Central memory CD8-positive, alpha-beta T cell (primary cell): ENCODE results near the gene F13B.
A peak's percentile ranks its signal among the peaks of the same experiment; 100 is the strongest.

ENCODE experiments used
- ATAC-seq: fragments of 150-1000 bp; cut with Tn5 transposase; replicated peaks from 2 replicates; pipeline ENCODE4 v1.10.0; 2022; ENCODE audit warnings: mild to moderate bottlenecking, moderate FRiP score, moderate number of reproducible peaks; ENCODE audit not compliant: poor library complexity, severe bottlenecking; ENCODE audit errors: extremely low read depth
- DNase-seq, 2 donors: peaks; one replicate each; pipeline ENCODE4 v3.0.0; 2021; ENCODE audit warnings: low spot score in 2 of 2
- H3K27ac Mint-ChIP-seq: one replicate; pipeline ENCODE4 v1.8.0; 2022; ENCODE audit warnings: low read depth, mild to moderate bottlenecking, moderate library complexity, mixed read lengths
- H3K27me3 Mint-ChIP-seq: one replicate; pipeline ENCODE4 v1.8.0; 2022; ENCODE audit warnings: mixed read lengths
- H3K36me3 Mint-ChIP-seq: one replicate; pipeline ENCODE4 v1.8.0; 2022; ENCODE audit warnings: mild to moderate bottlenecking, moderate library complexity, mixed read lengths; ENCODE audit not compliant: insufficient read depth
- H3K4me1 Mint-ChIP-seq: one replicate; pipeline ENCODE4 v1.8.0; 2022; ENCODE audit warnings: mixed read lengths
- H3K4me3 Mint-ChIP-seq: one replicate; pipeline ENCODE4 v1.8.0; 2022; ENCODE audit warnings: mild to moderate bottlenecking, moderate library complexity, mixed read lengths
- H3K9me3 Mint-ChIP-seq: one replicate; pipeline ENCODE4 v1.8.0; 2022; ENCODE audit warnings: mixed read lengths

F13B gene

DNA sequence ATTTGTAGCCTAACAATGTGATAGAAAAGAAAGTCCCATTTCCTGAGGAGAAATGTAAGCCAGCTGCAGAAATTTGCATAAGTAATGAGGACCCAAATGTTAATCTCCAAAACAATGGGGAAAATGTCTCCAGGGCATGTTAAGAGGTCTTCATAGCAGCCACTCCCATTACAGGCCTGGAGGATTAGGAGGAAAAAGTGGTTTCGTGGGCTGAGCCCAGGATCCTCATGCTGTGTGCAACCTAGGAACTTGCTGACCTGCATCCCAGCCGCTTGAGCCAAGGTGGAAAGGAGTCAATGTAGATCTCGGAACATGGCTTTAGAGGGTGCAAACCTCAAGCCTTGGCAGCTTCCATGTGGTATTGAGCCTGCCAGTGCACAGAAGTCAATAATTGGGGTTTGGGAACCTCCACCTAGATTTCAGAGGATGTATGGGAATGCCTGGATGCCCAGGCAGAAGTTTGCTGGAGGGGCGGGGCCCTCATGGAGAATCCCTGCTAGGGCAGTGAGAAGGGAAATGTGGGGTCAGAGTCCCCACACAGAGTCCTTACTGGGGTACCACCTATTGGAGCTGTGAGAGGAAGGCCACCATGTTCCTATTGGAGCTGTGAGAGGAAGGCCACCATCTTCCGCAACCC lies 14.2 kb upstream of the F13B start:
- no peaks in the 10 kb centered on the region for H3K4me1 Mint-ChIP-seq
- DNase-seq: no peak
- no peak for ATAC-seq
- no peaks in the 10 kb centered on the region for H3K9me3 Mint-ChIP-seq
- H3K27me3 Mint-ChIP-seq: no peaks in the 10 kb centered on the region
- no peaks in the 10 kb centered on the region for H3K36me3 Mint-ChIP-seq
- H3K4me3 Mint-ChIP-seq: no peak overlapping the region
- no peak overlapping the region for H3K27ac Mint-ChIP-seq

DNA sequence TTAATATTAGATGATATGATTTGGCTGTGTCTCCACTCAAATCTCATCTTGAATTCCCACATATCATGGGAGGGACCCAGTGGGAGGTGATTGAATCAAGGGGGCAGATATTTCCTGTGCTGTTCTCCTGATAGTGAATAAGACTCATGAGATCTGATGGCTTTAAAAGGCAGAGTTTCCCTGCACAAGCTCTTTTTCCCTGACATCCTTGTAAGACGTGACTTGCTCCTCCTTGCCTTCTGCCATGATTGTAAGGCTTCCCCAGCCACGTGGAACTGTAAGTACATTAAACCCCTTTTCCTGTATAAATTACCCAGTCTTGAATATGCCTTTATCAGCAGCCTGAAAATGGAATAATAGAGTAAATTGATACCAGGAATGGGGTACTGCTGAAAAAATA lies 13.3 kb upstream of the F13B start:
- DNase-seq (no peak), ATAC-seq (no peak)
- H3K36me3 Mint-ChIP-seq: no peaks in the 10 kb centered on the region
- H3K27ac Mint-ChIP-seq: no peak overlapping the region
- no peaks in the 10 kb centered on the region for H3K27me3 Mint-ChIP-seq
- H3K4me1 Mint-ChIP-seq: no peaks in the 10 kb centered on the region
- no peaks in the 10 kb centered on the region for H3K9me3 Mint-ChIP-seq
- no peak overlapping the region for H3K4me3 Mint-ChIP-seq

DNA sequence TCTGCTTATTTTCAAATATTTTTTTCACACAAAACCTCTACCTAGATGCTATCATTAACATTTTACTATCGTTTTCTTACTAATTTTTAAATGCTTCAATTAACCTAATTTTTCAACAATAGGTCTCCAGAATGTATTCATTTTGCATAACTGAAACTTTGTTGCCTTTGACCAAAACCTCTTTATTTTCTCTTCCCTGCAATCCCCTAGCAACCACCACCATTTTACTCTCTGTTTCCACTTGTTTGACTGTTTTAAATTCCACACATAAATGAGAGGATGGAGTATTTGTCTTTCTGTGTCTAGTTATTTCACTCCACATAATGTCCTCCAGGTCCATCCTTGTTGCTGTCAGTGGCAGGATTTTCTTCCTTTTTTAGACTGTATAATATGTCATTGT lies 9.5 kb upstream of the F13B start:
- Mint-ChIP-seq H3K4me1 (no peaks in the 10 kb centered on the region), H3K9me3 (no peaks in the 10 kb centered on the region), H3K27ac (no peak overlapping the region), H3K4me3 (no peak overlapping the region), H3K27me3 (no peaks in the 10 kb centered on the region), H3K36me3 (no peaks in the 10 kb centered on the region)
- DNase-seq: no peak
- ATAC-seq: no peak

DNA sequence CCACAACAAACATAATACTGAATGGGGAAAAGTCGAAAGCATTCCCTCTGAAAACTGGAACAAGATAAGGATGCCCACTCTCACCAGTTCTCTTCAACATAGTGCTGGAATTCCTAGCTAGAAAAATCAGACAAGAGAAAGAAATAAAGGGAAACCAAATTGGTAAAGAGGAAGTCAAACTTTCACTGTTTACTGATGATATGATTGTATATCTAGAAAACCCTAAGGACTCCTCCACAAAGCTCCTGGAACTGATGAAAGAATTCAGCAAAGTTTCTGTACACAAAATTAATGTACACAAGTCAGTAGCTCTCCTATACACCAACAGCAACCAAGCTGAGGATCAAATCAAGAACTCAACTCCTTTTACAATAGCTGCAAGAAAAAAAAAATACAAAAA lies 6.9 kb upstream of the F13B start:
- Mint-ChIP-seq H3K27me3 (peaks cover 2% of the 10 kb centered on the region), H3K4me1 (no peaks in the 10 kb centered on the region), H3K9me3 (peaks cover 5% of the 10 kb centered on the region), H3K36me3 (no peaks in the 10 kb centered on the region), H3K4me3 (no peak overlapping the region), H3K27ac (no peak overlapping the region)
- ATAC-seq (no peak), DNase-seq (no peak)

DNA sequence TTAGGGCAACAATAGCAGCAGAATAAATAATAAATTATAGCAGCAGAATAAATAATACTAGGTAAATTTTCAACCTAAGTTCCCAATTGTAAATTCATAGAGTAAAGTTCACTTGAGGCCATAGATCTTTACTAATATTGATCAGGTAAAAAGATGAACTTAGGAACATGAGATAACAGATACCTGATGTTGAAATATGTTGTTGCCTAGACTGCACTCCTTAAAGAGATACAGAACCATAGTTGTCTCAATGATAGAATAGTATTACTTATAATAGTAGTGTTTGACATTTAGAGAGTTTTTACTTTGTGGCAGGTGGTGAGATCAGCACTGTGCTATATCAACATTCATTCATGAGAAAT lies 378 bp upstream of the F13B start:
- no peak for ATAC-seq
- DNase-seq: no peak
- Mint-ChIP-seq H3K9me3 (peaks cover 5% of the 10 kb centered on the region), H3K4me3 (no peak overlapping the region), H3K27me3 (peaks cover 9% of the 10 kb centered on the region), H3K27ac (no peak overlapping the region), H3K36me3 (no peaks in the 10 kb centered on the region), H3K4me1 (no peaks in the 10 kb centered on the region)

DNA sequence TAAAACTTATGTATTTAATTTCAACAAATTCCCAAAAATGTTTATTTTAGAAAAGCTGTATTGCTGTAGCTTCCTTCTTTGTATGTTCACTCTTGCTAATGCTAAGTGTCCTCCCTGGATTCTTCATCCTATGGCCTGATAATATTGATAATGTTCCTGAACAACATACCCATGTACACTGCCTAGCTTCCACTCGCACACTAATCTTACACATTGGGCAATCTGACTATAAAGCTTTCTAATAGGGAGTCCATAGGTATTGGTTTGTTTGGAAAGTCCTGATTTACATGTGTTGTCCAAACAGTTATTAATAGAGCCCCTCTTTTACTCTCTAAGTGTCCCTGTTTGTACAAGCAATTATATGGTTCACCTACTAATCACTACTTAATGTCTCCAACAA lies 783 bp downstream of the F13B start:
- no peak for ATAC-seq
- Mint-ChIP-seq H3K9me3 (peaks cover 5% of the 10 kb centered on the region), H3K27me3 (peaks cover 9% of the 10 kb centered on the region), H3K27ac (no peak overlapping the region), H3K36me3 (no peaks in the 10 kb centered on the region), H3K4me3 (no peak overlapping the region), H3K4me1 (no peaks in the 10 kb centered on the region)
- no peak for DNase-seq

DNA sequence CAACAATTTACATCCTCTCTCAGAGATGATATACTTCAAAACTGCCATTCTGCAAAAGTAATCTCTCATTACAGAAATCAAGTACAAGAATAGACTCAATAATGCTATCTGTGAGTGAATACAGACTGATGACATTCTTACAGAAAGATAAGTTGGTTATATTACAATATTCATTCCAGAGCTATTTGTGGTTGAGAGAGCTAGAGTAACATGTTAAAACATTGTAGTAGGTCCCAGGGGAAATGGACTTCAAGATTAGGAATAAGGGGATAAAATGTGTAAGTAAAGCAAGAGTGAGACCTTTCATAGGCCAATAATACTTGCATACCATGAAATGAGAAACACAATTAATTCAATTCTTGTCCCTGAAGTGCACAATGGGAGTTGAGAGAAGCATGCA lies 1.5 kb downstream of the F13B start:
- ATAC-seq (no peak), DNase-seq (no peak)
- H3K27ac Mint-ChIP-seq: no peak overlapping the region
- H3K36me3 Mint-ChIP-seq: no peaks in the 10 kb centered on the region
- no peaks in the 10 kb centered on the region for H3K4me1 Mint-ChIP-seq
- no peak overlapping the region for H3K4me3 Mint-ChIP-seq
- peaks cover 5% of the 10 kb centered on the region for H3K9me3 Mint-ChIP-seq
- H3K27me3 Mint-ChIP-seq: peaks cover 9% of the 10 kb centered on the region

DNA sequence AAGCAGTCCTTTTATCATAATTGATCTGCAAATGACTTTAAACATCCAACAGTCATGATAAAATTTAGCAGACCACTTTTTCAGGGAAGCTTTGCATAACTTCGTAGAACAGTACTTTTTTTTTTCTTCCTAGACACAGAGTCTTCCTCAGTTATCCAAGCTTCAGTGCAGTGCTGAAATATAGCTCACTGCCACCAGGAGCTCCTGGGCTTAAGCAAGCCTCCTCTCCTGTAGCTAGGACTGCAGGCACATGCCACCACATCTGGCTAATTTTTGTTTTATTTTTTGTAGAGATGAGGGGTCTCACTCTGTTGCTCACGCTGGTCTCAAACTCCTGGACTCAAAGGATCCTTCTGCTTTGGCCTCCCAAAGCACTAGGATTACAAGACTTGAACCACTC lies 3.8 kb downstream of the F13B start:
- Mint-ChIP-seq H3K4me3 (no peak overlapping the region), H3K27me3 (peaks cover 17% of the 10 kb centered on the region), H3K9me3 (no peaks in the 10 kb centered on the region), H3K4me1 (no peaks in the 10 kb centered on the region), H3K36me3 (peaks cover 1% of the 10 kb centered on the region), H3K27ac (no peak overlapping the region)
- DNase-seq: no peak
- no peak for ATAC-seq

DNA sequence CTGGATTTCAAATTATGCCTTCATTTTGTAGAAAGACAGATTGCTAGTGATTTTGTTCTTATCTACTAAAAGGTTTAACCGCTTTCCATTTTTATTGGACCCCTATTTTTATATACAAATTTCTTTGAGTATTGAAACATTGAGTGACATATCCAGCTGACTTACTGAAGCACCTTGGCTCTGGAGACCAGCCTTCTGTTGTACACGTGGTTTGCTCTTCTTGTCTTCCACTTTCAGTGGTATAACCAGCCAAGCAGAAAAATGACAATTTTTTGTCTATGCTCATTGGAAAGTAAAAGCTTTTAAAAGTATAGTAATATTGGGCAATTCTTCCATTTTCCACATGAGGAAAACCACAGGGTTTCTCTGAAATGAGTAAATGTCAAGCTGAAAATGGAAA lies 4.4 kb downstream of the F13B start:
- DNase-seq (no peak), ATAC-seq (no peak)
- H3K4me3 Mint-ChIP-seq: no peak overlapping the region
- no peaks in the 10 kb centered on the region for H3K9me3 Mint-ChIP-seq
- H3K4me1 Mint-ChIP-seq: no peaks in the 10 kb centered on the region
- peaks cover 19% of the 10 kb centered on the region for H3K27me3 Mint-ChIP-seq
- no peak overlapping the region for H3K27ac Mint-ChIP-seq
- peaks cover 3% of the 10 kb centered on the region for H3K36me3 Mint-ChIP-seq

DNA sequence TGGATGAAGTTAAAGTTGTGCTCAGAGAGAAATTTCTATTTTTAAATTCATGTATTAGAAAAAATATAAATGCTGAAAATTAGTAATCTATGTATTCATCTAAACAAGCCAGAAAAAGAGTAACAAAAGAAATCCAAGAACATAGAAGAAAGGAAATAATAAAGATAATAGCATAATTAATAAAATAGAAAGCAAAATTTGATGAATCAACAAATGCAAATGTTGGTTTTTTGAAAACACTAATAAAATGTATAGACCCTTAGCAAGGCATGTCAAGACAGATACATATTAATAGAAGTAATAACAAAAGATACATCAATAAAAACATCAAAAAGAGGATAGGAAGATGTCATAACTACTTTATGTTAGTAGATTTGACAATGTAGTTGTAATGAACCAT lies 18.0 kb downstream of the F13B start:
- no peak for DNase-seq
- Mint-ChIP-seq H3K4me3 (no peak overlapping the region), H3K4me1 (no peaks in the 10 kb centered on the region), H3K27ac (no peak overlapping the region), H3K36me3 (no peaks in the 10 kb centered on the region), H3K27me3 (peaks cover 37% of the 10 kb centered on the region), H3K9me3 (peaks cover 6% of the 10 kb centered on the region)
- ATAC-seq: no peak

DNA sequence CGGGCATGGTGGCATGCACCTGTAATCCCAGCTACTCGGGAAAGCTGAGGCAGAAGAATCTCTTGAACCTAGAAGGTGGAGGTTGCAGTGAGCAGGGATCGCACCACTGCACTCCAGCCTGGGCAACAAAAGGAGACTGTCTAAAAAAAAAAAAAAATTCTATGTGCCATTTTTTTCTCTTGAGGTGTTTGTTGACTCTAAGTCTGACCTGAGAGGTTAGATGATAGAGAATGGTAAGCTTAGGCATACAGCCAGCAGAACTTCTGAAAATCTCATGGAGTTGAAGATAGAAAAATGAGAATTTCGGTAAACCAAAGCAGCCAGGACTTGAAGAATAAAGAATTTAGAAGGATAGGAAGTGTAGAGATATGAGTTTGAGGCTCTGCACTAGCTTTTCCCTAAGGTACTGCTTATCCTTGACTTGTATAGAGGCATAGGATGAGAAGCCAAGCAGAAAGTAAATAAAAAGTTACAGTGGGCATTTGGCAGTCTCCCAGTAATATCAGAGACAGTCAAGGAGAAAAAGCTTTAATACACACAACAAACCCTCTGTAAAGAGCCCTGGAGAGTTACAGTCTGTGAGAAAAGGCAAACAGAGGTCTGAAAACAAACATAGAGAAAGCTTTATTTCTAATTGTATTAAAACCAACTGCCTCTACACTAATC lies 24.3 kb downstream of the F13B start:
- Mint-ChIP-seq H3K9me3 (no peaks in the 10 kb centered on the region), H3K4me1 (no peaks in the 10 kb centered on the region), H3K27me3 (peaks cover 49% of the 10 kb centered on the region), H3K36me3 (no peaks in the 10 kb centered on the region), H3K27ac (no peak overlapping the region), H3K4me3 (no peak overlapping the region)
- ATAC-seq: no peak
- DNase-seq: no peak

DNA sequence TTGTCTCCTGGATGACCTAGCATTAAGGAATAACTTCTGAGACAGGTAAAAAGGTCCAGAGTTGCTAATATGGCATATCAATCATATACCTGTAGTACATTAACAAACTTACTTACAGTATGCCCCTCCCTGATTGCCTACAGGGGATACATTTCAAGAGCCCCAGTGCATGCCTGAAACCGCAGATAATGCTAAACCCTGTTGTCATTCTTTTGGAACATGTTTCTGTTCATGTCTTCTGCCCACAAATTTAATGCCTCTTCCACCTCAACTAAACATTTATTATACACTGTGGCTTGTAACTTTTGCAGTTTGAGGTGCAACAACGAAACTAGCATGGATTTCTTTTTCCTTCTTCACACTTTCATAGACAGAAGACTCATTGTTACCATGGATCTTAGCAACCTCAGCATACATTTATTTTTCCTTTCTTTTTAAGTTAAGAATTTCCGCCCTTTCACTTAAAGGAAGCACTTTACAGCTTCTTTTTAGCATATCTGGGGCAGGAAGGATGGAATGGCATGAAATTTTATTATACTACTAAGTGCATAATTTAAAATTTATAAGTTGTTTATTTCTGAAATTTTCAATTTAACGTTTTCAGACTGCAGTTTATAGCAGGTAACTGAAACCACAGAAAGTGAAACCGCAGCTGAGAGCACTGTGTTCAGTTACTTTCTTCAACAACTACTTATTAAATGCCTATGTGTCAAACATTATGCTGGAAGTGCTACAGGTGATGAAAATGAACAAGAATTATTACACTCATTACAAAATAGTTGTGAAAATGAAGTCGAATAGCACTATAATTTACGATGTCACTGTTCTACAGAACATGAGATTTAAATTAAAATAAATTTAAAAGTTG lies 25.3 kb downstream of the F13B start:
- H3K4me3 Mint-ChIP-seq: peak overlapping the region; percentile 1
- H3K4me1 Mint-ChIP-seq: no peaks in the 10 kb centered on the region
- no peaks in the 10 kb centered on the region for H3K36me3 Mint-ChIP-seq
- no peak overlapping the region for H3K27ac Mint-ChIP-seq
- DNase-seq: no peak
- H3K9me3 Mint-ChIP-seq: no peaks in the 10 kb centered on the region
- peaks cover 45% of the 10 kb centered on the region for H3K27me3 Mint-ChIP-seq
- no peak for ATAC-seq

DNA sequence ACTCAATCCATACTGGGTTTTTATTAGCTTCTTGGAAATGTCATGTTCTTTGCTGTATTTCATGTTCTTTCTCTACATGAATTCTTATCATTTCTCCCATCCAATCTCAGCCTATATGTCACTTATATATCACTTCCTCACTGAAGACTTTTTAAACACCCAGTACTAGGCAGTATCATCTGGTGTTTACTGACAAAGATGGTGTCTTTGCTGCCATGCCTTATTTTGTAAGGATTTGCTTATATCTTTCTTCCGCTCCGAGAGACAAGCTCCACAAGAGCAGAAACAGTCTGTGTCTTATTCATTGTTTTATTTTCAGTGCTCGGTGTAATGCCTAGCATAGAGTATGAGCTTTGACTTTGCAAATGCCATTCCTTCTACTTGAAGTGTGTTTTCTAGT lies 30.2 kb downstream of the F13B start:
- Mint-ChIP-seq H3K4me3 (no peak overlapping the region), H3K9me3 (no peaks in the 10 kb centered on the region)

More for the DNA sequence above, 30.2 kb downstream of the F13B start:
- ATAC-seq (no peak), DNase-seq (no peak)
- peaks cover 29% of the 10 kb centered on the region for H3K27me3 Mint-ChIP-seq
- no peaks in the 10 kb centered on the region for H3K36me3 Mint-ChIP-seq
- no peaks in the 10 kb centered on the region for H3K4me1 Mint-ChIP-seq
- no peak overlapping the region for H3K27ac Mint-ChIP-seq
